H1 (cell line): ENCODE measurements around the gene PCDH8. TPM values are rescaled to one million over a fixed set of nuclear protein-coding genes. Genes with fewer than 3 reads are reported as not detected.
A peak's percentile ranks its signal among the peaks of the same experiment; 100 is the strongest.

Experiments used
- CTCF ChIA-PET: fragments of 300-600 bp; sonication (Branson Sonifier 250); formaldehyde crosslinking; loops from one replicate; lab custom pipeline; 2021; ENCODE audit not compliant: partially characterized antibody; lab: Charles Lee
- POLR2A ChIA-PET: fragments of 300-600 bp; sonication (Branson Sonifier 250); formaldehyde crosslinking; loops from one replicate; lab custom pipeline; 2021; ENCODE audit warnings: inconsistent platforms; ENCODE audit not compliant: partially characterized antibody; lab: Charles Lee
- DNase-seq, 2 experiments: peaks; one replicate each; pipeline versions ENCODE4 v3.0.0 to v3.0.0-alpha.2; 2010 to 2022; ENCODE audit warnings: low spot score in 2 of 2, low read depth in 1 of 2, mixed read lengths in 1 of 2
- FAIRE-seq: peaks from 2 replicates; lab custom pipeline; 2011; peaks lifted over from hg19 to GRCh38; lab: Jason Lieb, UNC
- H2AFZ ChIP-seq: 2 replicates; pipeline ENCODE4 v1.8.1; 2012; ENCODE audit warnings: low read length, inconsistent platforms
- H2AK5ac ChIP-seq: 2 replicates; pipeline ENCODE4 v1.6.1; 2013; ENCODE audit warnings: low read depth, low read length
- H2BK120ac ChIP-seq: replicated peaks from 2 replicates; pipeline ENCODE3; 2013; ENCODE audit warnings: low read depth, low read length, inconsistent platforms
- H2BK12ac ChIP-seq: 2 replicates; pipeline ENCODE4 v1.6.1; 2013; ENCODE audit warnings: low read depth, low read length
- H2BK15ac ChIP-seq: 2 replicates; pipeline ENCODE4 v1.6.1; 2013; ENCODE audit warnings: low read length
- H2BK20ac ChIP-seq: 2 replicates; pipeline ENCODE4 v1.6.1; 2013; ENCODE audit warnings: low read length
- H2BK5ac ChIP-seq: 2 replicates; pipeline ENCODE4 v1.6.1; 2013; ENCODE audit warnings: low read depth, low read length
- H3K14ac ChIP-seq: 2 replicates; pipeline ENCODE4 v1.6.1; 2013; ENCODE audit warnings: inconsistent platforms; ENCODE audit not compliant: insufficient read length
- H3K18ac ChIP-seq: 2 replicates; pipeline ENCODE4 v1.6.1; 2013; ENCODE audit warnings: low read length; ENCODE audit errors: extremely low read depth
- H3K23ac ChIP-seq: 2 replicates; pipeline ENCODE4 v1.6.1; 2013; ENCODE audit warnings: inconsistent platforms; ENCODE audit not compliant: insufficient read length
- H3K23me2 ChIP-seq: 2 replicates; pipeline ENCODE4 v1.6.1; 2013; ENCODE audit warnings: low read depth, low read length
- H3K27ac ChIP-seq: 2 replicates; pipeline ENCODE4 v1.6.1; 2011; ENCODE audit warnings: low read depth, low read length, inconsistent platforms
- H3K27me3 ChIP-seq, 4 experiments: replicated peaks in 1 of 4; 1 replicate in 1 of 4; 2 replicates in 3 of 4; pipeline versions ENCODE4 v1.6.1 to v1.8.1; 2011 to 2013; ENCODE audit warnings: low read length in 3 of 4, mild to moderate bottlenecking in 3 of 4, inconsistent platforms in 2 of 4, mixed read lengths in 2 of 4, moderate library complexity in 1 of 4; ENCODE audit not compliant: control insufficient read depth in 3 of 4, insufficient read depth in 3 of 4; ENCODE audit errors: extremely low read depth in 1 of 4
- H3K36me3 ChIP-seq, 4 experiments: 2 replicates each; pipeline versions ENCODE4 v1.6.1 to v1.8.1; 2011 to 2013; ENCODE audit warnings: mild to moderate bottlenecking in 4 of 4, low read length in 3 of 4, moderate library complexity in 2 of 4, control low read depth in 1 of 4, inconsistent platforms in 1 of 4; ENCODE audit not compliant: insufficient read depth in 4 of 4, control insufficient read depth in 2 of 4
- H3K4ac ChIP-seq: replicated peaks from 2 replicates; pipeline ENCODE3; 2013; ENCODE audit warnings: low read length, low read depth, mixed read lengths, inconsistent platforms; ENCODE audit not compliant: insufficient read length
- H3K4me1 ChIP-seq, 4 experiments: replicated peaks in 1 of 4; 1 replicate in 1 of 4; 2 replicates in 3 of 4; pipeline versions ENCODE4 v1.6.1 to v1.8.1; 2011 to 2013; ENCODE audit warnings: low read length in 3 of 4, inconsistent platforms in 2 of 4, mixed read lengths in 1 of 4; ENCODE audit not compliant: insufficient read depth in 4 of 4, control insufficient read depth in 3 of 4
- H3K4me2 ChIP-seq, 2 experiments: 2 replicates each; pipeline versions ENCODE4 v1.6.1 to v1.8.1; 2011 to 2013; ENCODE audit warnings: low read depth in 2 of 2, low read length in 2 of 2, control low read depth in 1 of 2, inconsistent platforms in 1 of 2, mild to moderate bottlenecking in 1 of 2; ENCODE audit not compliant: insufficient read depth in 1 of 2
- H3K4me3 ChIP-seq, 4 experiments: fragments of 200-600, 300-600 bp in 1 of 4; sonication (generic), shearing (Covaris generic), sonication (Bioruptor Twin) in 1 of 4; 2 replicates each; pipeline versions ENCODE4 v1.5.1 to v1.8.1; 2011 to 2016; ENCODE audit warnings: low read length in 4 of 4, low read depth in 3 of 4, control low read depth in 2 of 4, inconsistent platforms in 2 of 4, mild to moderate bottlenecking in 2 of 4, mixed read lengths in 1 of 4, moderate library complexity in 1 of 4; ENCODE audit not compliant: insufficient read depth in 2 of 4; ENCODE audit errors: extremely low read depth in 1 of 4
- H3K56ac ChIP-seq: replicated peaks from 2 replicates; pipeline ENCODE3; 2013; ENCODE audit warnings: low read depth, mild to moderate bottlenecking, mixed read lengths, low read length, inconsistent platforms; ENCODE audit not compliant: insufficient read length
- H3K79me1 ChIP-seq: 2 replicates; pipeline ENCODE4 v1.6.1; 2013; ENCODE audit warnings: low read depth, low read length, control low read depth
- H3K79me2 ChIP-seq, 2 experiments: 2 replicates each; pipeline versions ENCODE4 v1.6.1 to v1.8.1; 2012 to 2013; ENCODE audit warnings: low read length in 2 of 2, mild to moderate bottlenecking in 2 of 2, inconsistent platforms in 1 of 2; ENCODE audit not compliant: insufficient read depth in 2 of 2, control insufficient read depth in 1 of 2
- H3K9ac ChIP-seq, 4 experiments: replicated peaks in 1 of 4; 1 replicate in 1 of 4; 2 replicates in 3 of 4; pipeline versions ENCODE4 v1.6.1 to v1.8.1; 2011 to 2013; ENCODE audit warnings: low read depth in 3 of 4, low read length in 3 of 4, control low read depth in 2 of 4, mild to moderate bottlenecking in 2 of 4, moderate library complexity in 2 of 4, inconsistent platforms in 1 of 4; ENCODE audit errors: extremely low read depth in 1 of 4
- H3K9me3 ChIP-seq, 2 experiments: 2 replicates each; pipeline versions ENCODE4 v1.6.1 to v1.8.1; 2012 to 2013; ENCODE audit warnings: mild to moderate bottlenecking in 2 of 2, moderate library complexity in 2 of 2, control low read depth in 1 of 2, inconsistent platforms in 1 of 2, low read depth in 1 of 2, low read length in 1 of 2, mixed read lengths in 1 of 2; ENCODE audit not compliant: insufficient read depth in 2 of 2
- H4K20me1 ChIP-seq, 2 experiments: replicated peaks in 1 of 2; 2 replicates each; pipeline versions ENCODE3 to v1.8.1; 2011 to 2013; ENCODE audit warnings: inconsistent platforms in 2 of 2, low read length in 2 of 2, mild to moderate bottlenecking in 1 of 2; ENCODE audit not compliant: insufficient read depth in 2 of 2, control insufficient read depth in 1 of 2
- H4K5ac ChIP-seq: 2 replicates; pipeline ENCODE4 v1.6.1; 2013; ENCODE audit warnings: low read length, low read depth, mixed read lengths, inconsistent platforms; ENCODE audit not compliant: insufficient read length
- H4K8ac ChIP-seq: 2 replicates; pipeline ENCODE4 v1.8.0; 2013; ENCODE audit warnings: mild to moderate bottlenecking, moderate library complexity, low read length, inconsistent platforms; ENCODE audit not compliant: insufficient read depth; ENCODE audit errors: extremely low read depth
- H4K91ac ChIP-seq: replicated peaks from 2 replicates; pipeline ENCODE3; 2013; ENCODE audit warnings: low read length, mixed read lengths, inconsistent platforms; ENCODE audit not compliant: insufficient read length
- KDM4A ChIP-seq: IDR thresholded peaks from one replicate; pipeline ENCODE4 v1.7.1; 2012; ENCODE audit warnings: low read depth, mild to moderate bottlenecking, moderate library complexity, low read length, inconsistent platforms; ENCODE audit not compliant: severe bottlenecking
- POU5F1 ChIP-seq: IDR thresholded peaks from 2 replicates; pipeline ENCODE4 v1.6.1; 2011; ENCODE audit warnings: low read depth, mild to moderate bottlenecking, low read length, moderate library complexity
- RAD21 ChIP-seq, 2 experiments: IDR thresholded peaks in 1 of 2; conservative IDR thresholded peaks in 1 of 2; 2 replicates each; pipeline ENCODE4 v1.6.1; 2011; ENCODE audit warnings: low read depth in 2 of 2, low read length in 2 of 2, improper control_type of control experiment in 1 of 2, inconsistent platforms in 1 of 2, mild to moderate bottlenecking in 1 of 2, moderate library complexity in 1 of 2
- RXRA ChIP-seq: IDR thresholded peaks from 2 replicates; pipeline ENCODE4 v1.6.1; 2011; ENCODE audit warnings: low read depth, mild to moderate bottlenecking, low read length, moderate library complexity; ENCODE audit not compliant: insufficient read depth
- TAF7 ChIP-seq: optimal IDR thresholded peaks from 2 replicates; pipeline ENCODE3; 2011; ENCODE audit warnings: low read depth, mild to moderate bottlenecking, inconsistent platforms, low read length, moderate library complexity, borderline replicate concordance
- USF2 ChIP-seq: IDR thresholded peaks from 2 replicates; pipeline ENCODE4 v1.6.1; 2011; ENCODE audit warnings: low read length, improper control_type of control experiment
- YY1 ChIP-seq: IDR thresholded peaks from 2 replicates; pipeline ENCODE4 v1.6.1; 2011; ENCODE audit warnings: low read depth, mild to moderate bottlenecking, low read length
- WGBS, 2 experiments: shearing (Covaris generic) in 1 of 2; methylation state at CpG; one replicate each; pipeline versions ENCODE4 v1.1.6 to v1.1.7; 2013 to 2015; ENCODE audit warnings: low lambda C conversion rate in 2 of 2, mixed read lengths in 2 of 2, inconsistent platforms in 1 of 2, low coverage in 1 of 2, missing lambda C conversion rate in 1 of 2; ENCODE audit not compliant: insufficient replicate concordance in 2 of 2, insufficient coverage in 1 of 2, insufficient read length in 1 of 2; ENCODE audit errors: extremely low coverage in 1 of 2, missing lambda C conversion rate in 1 of 2; 5-methylcytosine and 5-hydroxymethylcytosine counted together
- polyA plus RNA-seq, 7 experiments: library from polyadenylated mRNA; depleted of rRNA in 3 of 7; stranded (reverse) in 5 of 7; unstranded in 2 of 7; fragments of >200 nt in 5 of 7; fragments of 200-250 nt in 2 of 7; gene quantifications; 1 replicate in 5 of 7; 2 replicates in 1 of 7; 4 replicates in 1 of 7; pipeline versions ENCODE4 v1.2.1 to v1.2.3, GENCODE V29; 2011 to 2013; ENCODE audit warnings: missing spikeins in 2 of 7, mixed read lengths in 2 of 7
- total RNA-seq: library from RNA; stranded (reverse); fragmentation: NEBNext Ultra II Directional; extraction: Animal tissue kit (Norgen Biotek cat#: 25700); gene quantifications from 2 replicates; pipeline ENCODE4 v1.2.1, GENCODE V29; 2021

PCDH8 gene
- total and polyA plus RNA-seq, 2 of the 8 experiments (the other 6 are each of a cell fraction or from before 2014, with no cell fraction given): 0.82 to 1.6 TPM

- Histone ChIP-seq H3K23ac (no peak overlapping the region), H2BK5ac (peak overlapping the region; percentile 91), H3K4me2 (peak overlapping the region; percentile 89 to 95), H3K4ac (peak overlapping the region; percentile 90), H2BK15ac (no peak overlapping the region; the same call in 1 of the 2 replicates), H3K4me3 (peak overlapping the region; percentile 69 to 84 (median 74)), H4K20me1 (peaks cover 0 to 10% of the 10 kb centered on the region in 2 experiments), H3K23me2 (peaks cover 29% of the 10 kb centered on the region), H3K27ac (peak overlapping the region; percentile 77; the same call in 1 of the 2 replicates), H2BK120ac (peak overlapping the region; percentile 75), H3K9me3 (peaks cover 0 to 10% of the 10 kb centered on the region in 2 experiments; a peak in 1 of 4 replicates), H3K18ac (peak overlapping the region; percentile 82; the same call in 1 of the 2 replicates), H3K27me3 (peaks cover 39 to 49% (median 45%) of the 10 kb centered on the region in 4 experiments), H3K79me2 (no peaks in the 10 kb centered on the region), H2BK12ac (no peak overlapping the region), H2AK5ac (no peak overlapping the region), H4K5ac (peak overlapping the region; percentile 67), H4K91ac (peak overlapping the region; percentile 44), H3K36me3 (peaks cover 0 to 13% (median 0%) of the 10 kb centered on the region in 4 experiments; a peak in 1 of 8 replicates), H3K56ac (peak overlapping the region; percentile 9), H2AFZ (peak overlapping the region; percentile 36; the same call in 1 of the 2 replicates), H3K4me1 (peaks cover 4 to 35% (median 25%) of the 10 kb centered on the region in 4 experiments), H3K79me1 (no peaks in the 10 kb centered on the region), H3K14ac (no peak overlapping the region), H2BK20ac (no peak overlapping the region), H3K9ac (peak overlapping the region in 3 of 4 experiments; percentile 48 to 57 (median 48); a peak in 6 of 7 replicates), H4K8ac (peak overlapping the region; percentile 81; the same call in 1 of the 2 replicates)
- POLR2A ChIA-PET: interaction anchor here (0.6 to 1.6 kb wide), 17 partner anchors 9 to 198 kb away, joined by 3 to 7 read pairs (median 4); partner anchors contain the start of gene SUGT1
- CTCF ChIA-PET: interaction anchor here (0.6 to 10.5 kb wide), 38 partner anchors 10 to 351 kb away, joined by 3 to 154 read pairs (median 6); partner anchors contain the start of gene OLFM4
- FAIRE-seq (peak; percentile 82), DNase-seq (peak; percentile 72 to 94)
- WGBS, 2 experiments: 1% methylated on average over 47 of the region's 47 CpGs; no CpG with 5 or more reads in 1 of the 2 experiments
- TF ChIP-seq TAF7: peak; percentile 61
- TF ChIP-seq USF2: no peak
- TF ChIP-seq RAD21 (IDR thresholded peaks at IDR 0.05 in 1 of 2, conservative IDR thresholded peaks at IDR 0.05 in 1 of 2; ENCODE audit: low read depth in 2 of 2, low read length in 2 of 2): peak; percentile 25 to 42; a peak in 3 of 4 replicates
- no peak for TF ChIP-seq RXRA
- TF ChIP-seq POU5F1: no peak
- no peak for TF ChIP-seq YY1
- peak; percentile 83 for TF ChIP-seq KDM4A
These were observed 2.1 kb upstream of the PCDH8 start for GRCh38 chr13:52850396-52851136.
